ENCODE data around the gene EYA4.

GRCh38 chr6:133468591-133468990, 227.4 kb downstream of the EYA4 start:
- TF ChIP-seq, protein P1, sequence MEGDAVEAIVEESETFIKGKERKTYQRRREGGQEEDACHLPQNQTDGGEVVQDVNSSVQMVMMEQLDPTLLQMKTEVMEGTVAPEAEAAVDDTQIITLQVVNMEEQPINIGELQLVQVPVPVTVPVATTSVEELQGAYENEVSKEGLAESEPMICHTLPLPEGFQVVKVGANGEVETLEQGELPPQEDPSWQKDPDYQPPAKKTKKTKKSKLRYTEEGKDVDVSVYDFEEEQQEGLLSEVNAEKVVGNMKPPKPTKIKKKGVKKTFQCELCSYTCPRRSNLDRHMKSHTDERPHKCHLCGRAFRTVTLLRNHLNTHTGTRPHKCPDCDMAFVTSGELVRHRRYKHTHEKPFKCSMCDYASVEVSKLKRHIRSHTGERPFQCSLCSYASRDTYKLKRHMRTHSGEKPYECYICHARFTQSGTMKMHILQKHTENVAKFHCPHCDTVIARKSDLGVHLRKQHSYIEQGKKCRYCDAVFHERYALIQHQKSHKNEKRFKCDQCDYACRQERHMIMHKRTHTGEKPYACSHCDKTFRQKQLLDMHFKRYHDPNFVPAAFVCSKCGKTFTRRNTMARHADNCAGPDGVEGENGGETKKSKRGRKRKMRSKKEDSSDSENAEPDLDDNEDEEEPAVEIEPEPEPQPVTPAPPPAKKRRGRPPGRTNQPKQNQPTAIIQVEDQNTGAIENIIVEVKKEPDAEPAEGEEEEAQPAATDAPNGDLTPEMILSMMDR (IDR thresholded peaks at IDR 0.05), result no peak
- no peak for TF ChIP-seq ZFX (IDR thresholded peaks at IDR 0.05; ENCODE audit: borderline replicate concordance)

Data from 22Rv1 (cell line).